NCI-H2196 (cell line): Measurements from ENCODE around the gene SCAPER.
"Not testable (repeated sequence)": the region's sequence is repeated elsewhere in the genome, so short reads cannot be mapped to it uniquely, and the experiment has no call there.

Experiments used
- DNase-seq: peaks from one replicate; lab custom pipeline; 2025; ENCODE audit not compliant: unreplicated experiment; lab: John Stamatoyannopoulos, UW

SCAPER gene

DNA sequence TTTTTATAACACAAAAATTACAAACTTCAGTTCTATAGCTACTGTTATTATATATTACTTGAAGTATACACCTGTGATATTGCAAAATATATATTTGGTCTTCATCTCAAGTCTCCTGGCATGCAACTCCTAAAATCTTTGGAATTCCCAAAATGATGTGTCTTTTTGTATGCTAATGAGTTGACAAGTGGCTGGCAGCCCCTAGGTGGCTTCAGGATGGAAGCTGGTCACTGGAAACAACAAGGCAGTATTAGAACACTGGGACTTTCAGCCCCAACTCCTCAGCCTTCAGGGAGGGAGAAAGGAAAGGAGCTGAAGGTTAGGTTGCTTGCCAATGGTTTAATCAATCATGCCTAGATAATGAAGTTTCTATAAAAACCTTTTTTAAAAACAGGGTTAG is 112.0 kb downstream of the SCAPER start:
- DNase-seq = no peak

DNA sequence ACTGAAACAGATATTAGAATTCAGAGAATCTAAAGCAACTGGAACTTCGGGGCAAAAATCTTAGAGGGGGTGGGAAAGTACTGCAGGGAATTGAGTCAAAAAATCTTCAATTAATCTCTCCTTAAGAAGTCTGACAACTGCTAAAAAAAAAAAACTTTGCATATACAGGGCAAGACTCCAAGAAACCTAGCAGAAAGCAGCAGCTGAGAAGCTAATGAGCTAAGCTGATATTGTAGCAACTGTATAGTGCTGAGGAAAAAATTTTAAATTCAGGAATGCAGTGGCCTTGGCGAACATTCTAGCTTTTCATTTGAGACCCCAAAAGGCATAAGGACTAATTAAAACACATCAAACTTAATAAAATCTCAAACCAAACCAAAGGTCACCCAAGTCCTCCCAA is 113.6 kb downstream of the SCAPER start:
- no peak for DNase-seq

DNA sequence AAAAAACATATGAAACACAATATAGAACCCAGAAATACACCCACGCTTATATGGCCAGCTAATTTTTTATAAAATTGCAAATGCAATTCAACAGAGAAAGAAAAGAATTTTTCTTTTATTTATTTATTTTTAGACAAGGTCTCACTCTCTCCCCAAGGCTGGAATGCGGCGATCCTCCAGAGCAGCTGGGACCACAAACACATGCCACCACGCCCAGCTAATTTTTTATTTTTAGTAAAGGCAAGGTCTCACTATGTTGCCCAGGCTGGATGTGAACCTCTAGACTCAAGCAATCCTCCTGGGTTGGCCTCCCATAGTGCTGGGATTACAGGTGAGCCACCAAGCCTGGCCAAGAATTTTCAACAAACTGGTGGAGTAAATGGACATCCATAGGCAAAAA is 117.9 kb downstream of the SCAPER start:
- no peak for DNase-seq

- DNase-seq = no peak
Observed at GRCh38 chr15:76776969-76777368, 128.2 kb downstream of the SCAPER start.

DNA sequence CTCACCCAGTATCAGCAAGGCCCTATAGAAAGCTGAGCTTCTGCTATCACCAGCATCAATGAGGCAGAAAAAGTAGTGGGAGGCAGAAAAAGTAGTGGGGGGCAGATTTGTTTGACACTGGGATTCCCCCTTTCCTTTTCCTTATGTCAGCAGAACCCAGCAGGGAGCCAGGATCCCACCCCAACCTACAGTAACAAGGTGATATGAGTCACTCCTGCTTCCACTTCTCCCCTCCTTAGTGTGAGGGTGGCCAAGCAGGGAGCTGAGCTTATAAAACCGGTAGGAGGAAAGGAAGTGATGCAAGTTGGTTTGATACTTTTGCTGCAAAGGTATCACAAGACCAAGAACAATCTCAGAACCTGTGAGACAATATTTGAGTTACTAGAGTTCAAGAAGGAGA is 128.7 kb downstream of the SCAPER start:
- no peak for DNase-seq

GRCh38 chr15:76773234-76773633 is 131.9 kb downstream of the SCAPER start:
- no peak for DNase-seq

- DNase-seq = no peak
Observed at GRCh38 chr15:76772776-76773175, 132.4 kb downstream of the SCAPER start.

- DNase-seq = no peak
Observed at GRCh38 chr15:76764004-76764403, 141.1 kb downstream of the SCAPER start.

- DNase-seq = no peak
Observed at GRCh38 chr15:76763554-76763953, 141.6 kb downstream of the SCAPER start.

- no peak for DNase-seq
Observed at GRCh38 chr15:76756381-76756780, 148.8 kb downstream of the SCAPER start.

DNA sequence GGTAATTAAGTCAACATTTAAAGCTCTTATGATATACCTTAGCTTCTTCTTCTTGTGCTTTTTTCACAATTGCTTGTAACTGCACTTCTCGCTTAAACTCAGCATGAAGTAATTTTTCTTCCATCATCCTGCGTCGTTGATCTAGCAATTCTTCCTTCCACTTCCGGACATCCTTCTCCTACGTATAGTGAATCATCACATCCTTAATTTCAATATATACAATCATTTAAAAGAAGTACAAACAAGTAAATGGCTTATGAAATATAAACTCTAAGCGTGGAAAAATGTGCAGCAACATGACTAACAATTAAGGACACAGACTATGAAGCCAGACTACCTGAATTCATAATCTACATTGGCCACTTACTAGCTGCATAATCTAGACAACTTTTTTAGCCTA is 151.4 kb downstream of the SCAPER start:
- DNase-seq = no peak

- DNase-seq = no peak
Observed at GRCh38 chr15:76753131-76753530, 152.0 kb downstream of the SCAPER start.

DNA sequence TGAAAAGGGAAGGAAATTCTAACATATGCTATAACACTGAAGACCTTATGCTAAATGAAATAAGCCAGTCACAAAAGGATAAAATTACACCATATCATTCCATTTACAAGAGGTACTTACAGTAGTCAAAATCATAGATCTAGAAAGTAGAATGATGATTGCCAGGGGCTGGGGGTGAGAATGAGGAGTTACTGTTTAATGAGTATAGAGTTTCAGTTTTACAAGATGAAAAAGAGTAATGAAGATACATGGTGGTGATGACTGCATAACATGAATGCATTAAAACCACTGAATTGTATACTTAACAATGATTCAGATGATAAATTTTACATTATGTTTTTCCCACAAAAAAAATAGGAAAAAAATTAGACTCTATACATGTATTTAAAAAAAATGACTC is 152.6 kb downstream of the SCAPER start:
- no peak for DNase-seq

GRCh38 chr15:76737573-76737972 is 167.6 kb downstream of the SCAPER start:
- DNase-seq = no peak

- not testable (repeated sequence) for DNase-seq
Observed at GRCh38 chr15:76732321-76732720, 172.8 kb downstream of the SCAPER start.

DNA sequence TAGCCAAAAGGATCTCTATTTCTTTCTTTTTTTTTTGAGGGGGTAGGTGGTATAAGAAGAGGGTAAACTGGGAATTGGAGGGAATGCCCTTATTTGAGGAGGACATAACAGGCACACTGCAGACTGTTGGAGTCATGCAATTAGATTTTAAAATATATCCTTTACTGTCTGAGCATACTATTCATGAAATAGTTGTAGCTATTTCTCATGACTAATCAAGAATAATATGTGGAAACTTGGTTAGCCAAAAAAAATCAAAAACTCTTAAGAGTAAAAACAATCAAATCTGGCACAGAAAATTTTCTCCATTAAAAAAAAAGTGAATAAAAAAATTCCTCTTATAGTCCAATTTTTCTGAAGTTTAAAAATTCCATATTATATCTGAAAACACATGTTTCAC is 174.9 kb downstream of the SCAPER start:
- DNase-seq = no peak

DNA sequence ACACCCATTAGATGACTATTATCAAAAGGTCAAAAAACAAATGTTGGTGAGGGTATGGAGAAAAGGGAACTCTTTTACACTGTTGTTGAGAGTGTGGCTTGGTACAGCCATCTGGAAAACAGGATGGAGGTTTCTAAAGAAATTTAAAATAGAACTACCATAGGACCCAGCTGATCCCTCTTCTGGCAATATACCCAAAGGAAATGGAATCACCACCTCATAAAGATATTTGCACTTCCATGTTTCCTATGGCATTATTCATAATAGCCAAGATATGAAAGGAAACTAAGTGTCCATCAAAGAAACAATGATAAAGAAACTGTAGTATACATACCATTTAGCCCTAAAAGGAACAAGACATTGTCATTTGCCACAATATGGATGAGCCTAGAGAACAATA is 186.3 kb downstream of the SCAPER start:
- DNase-seq = no peak

- DNase-seq = no peak
Observed at GRCh38 chr15:76714950-76715349, 190.2 kb downstream of the SCAPER start.

GRCh38 chr15:76711351-76711827 is 193.8 kb downstream of the SCAPER start:
- no peak for DNase-seq

- not testable (repeated sequence) for DNase-seq
Observed at GRCh38 chr15:76704032-76704431, 201.1 kb downstream of the SCAPER start.

GRCh38 chr15:76696840-76697239 is 208.3 kb downstream of the SCAPER start:
- DNase-seq = no peak

DNA sequence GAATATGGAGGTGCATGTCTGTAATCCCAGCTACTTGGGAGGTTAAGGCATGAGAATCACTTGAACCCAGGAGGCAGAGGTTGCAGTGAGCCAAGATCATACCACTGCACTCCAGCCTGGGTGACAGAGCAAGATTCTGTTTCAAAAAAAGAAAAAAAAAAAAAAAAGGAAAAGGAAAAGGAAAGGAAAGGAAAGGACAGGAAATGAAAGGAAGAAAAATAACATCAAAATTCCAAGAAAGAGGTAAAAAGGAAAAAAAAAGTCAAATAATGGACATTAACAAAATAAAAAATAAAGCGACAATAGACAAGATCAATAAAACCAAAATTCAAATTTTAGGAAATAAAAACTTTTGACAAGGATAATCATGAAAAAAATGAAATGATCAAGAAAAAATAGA is 212.6 kb downstream of the SCAPER start:
- DNase-seq = not testable (repeated sequence)

GRCh38 chr15:76687592-76687991 is 217.5 kb downstream of the SCAPER start:
- DNase-seq = not testable (repeated sequence)

DNA sequence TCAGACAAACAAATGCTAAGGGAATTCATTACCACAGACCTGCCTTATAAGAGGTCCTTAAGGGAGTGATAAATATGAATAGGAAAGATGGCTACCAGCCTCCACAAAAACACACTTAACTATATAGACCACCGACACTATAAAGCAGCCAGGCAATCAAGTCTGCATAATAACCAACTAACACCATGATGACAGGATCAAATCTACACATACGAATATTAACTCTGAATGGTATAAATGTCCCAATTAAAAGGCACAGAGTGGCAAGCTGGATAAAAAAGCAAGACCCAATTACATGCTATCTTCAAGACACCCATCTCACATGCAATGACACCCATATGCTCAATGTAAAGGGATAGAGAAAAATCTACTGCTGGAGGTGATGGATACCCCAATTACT is 221.1 kb downstream of the SCAPER start:
- no peak for DNase-seq
